ENCODE results near the gene HNRNPCL2.
"Not testable (repeated sequence)": the region's sequence is repeated elsewhere in the genome, so short reads cannot be mapped to it uniquely, and the experiment has no call there.

Gene HNRNPCL2

GRCh38 chr1:13116754-13117153, at the start of gene HNRNPCL2:
TSS of gene HNRNPCL2 (minus strand) at chr1:13116854. CDS start at chr1:13116400, 454 bp downstream.
- not testable (repeated sequence) for DNase-seq (ENCODE audit: low read depth)

- not testable (repeated sequence) for DNase-seq (ENCODE audit: low read depth)
These were observed 48.9 kb upstream of the HNRNPCL2 start, which contains the start of gene HNRNPCL4 for GRCh38 chr1:13165531-13165930. TSS of gene HNRNPCL4 (minus strand) at chr1:13165631. CDS start at chr1:13165467, 164 bp downstream.

DNA sequence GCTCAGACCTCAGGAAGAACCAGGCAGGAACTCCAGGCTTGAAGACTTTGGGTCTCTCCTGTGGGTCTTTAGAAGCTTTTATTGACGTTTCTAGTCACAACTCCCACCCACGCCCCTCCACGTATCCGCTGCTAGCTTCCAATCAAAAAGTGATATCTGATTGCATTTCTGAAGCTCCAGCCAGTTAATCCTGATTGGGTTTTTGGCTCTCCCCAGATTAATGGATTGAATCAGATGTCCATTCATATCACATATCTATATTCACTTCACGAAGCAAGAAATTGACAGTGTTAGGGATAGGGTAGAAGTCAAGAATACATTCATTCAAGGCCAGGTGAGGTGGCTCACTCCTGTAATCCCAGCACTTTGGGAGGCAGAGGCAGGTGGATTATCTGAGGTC, 39.3 kb upstream of the HNRNPCL2 start, which contains the start of gene PRAMEF26:
Gene PRAMEF26, minus strand, starts transcription at position 101 of the 400 bp plus-strand sequence. CDS start 2,914 bp downstream, outside the sequence.
- DNase-seq (ENCODE audit: low read depth): not testable (repeated sequence)

- DNase-seq (ENCODE audit: low read depth): not testable (repeated sequence)
These were observed 46.2 kb downstream of the HNRNPCL2 start, which contains the start of gene PRAMEF25 for GRCh38 chr1:13070474-13070873. TSS of gene PRAMEF25 (plus strand) at chr1:13070774. CDS start at chr1:13073694, 2,920 bp downstream.

Data from stimulated activated CD8-positive, alpha-beta memory T cell treated with anti-CD3 and anti-CD28 coated beads, Interleukin-7, amount 100 ng/mL, for 24 hours (primary cell).